Fibroblast of skin of right biceps (primary cell): Measurements from ENCODE around the gene PXMP2.
A peak's percentile ranks its signal among the peaks of the same experiment; 100 is the strongest.
"Not testable (repeated sequence)": the region's sequence is repeated elsewhere in the genome, so short reads cannot be mapped to it uniquely, and the experiment has no call there.

Experiments used
- DNase-seq: peaks from one replicate; pipeline ENCODE4 v3.0.0-alpha.2; 2013

Gene PXMP2

GRCh38 chr12:132724506-132725241 is 37.3 kb downstream of the PXMP2 start:
- peak; percentile 26 for DNase-seq

GRCh38 chr12:132726386-132726785 is 39.0 kb downstream of the PXMP2 start:
- DNase-seq, result no peak

GRCh38 chr12:132727091-132727794 is 39.9 kb downstream of the PXMP2 start:
- no peak for DNase-seq

- no peak for DNase-seq
Observed at GRCh38 chr12:132728502-132728901, 41.1 kb downstream of the PXMP2 start.

- peak; percentile 27 for DNase-seq
Observed at GRCh38 chr12:132729541-132730320, 42.3 kb downstream of the PXMP2 start.

- no peak for DNase-seq
Observed at GRCh38 chr12:132730353-132730752, 43.0 kb downstream of the PXMP2 start.

DNA sequence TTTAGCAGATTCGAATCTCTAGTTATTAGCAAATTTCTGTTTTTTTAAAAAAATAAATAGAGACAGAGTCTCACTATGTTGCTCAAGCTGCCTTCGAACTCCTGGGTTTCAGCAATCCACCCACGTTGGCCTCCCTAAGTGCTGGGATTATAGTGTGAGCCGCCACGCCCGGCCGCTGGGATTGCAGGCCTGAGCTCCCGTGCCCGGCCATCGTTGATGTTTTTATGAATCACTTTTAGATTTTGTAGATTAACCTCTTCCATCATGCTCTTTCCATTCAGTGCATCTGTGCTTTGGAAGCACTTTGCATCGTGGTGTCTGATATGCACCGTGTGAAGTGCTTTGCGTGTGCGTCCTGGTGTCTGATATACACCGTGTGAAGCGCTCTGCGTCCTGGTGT is 44.2 kb downstream of the PXMP2 start:
- no peak for DNase-seq

GRCh38 chr12:132734206-132734605 is 46.8 kb downstream of the PXMP2 start:
- peak; percentile 63 for DNase-seq

DNA sequence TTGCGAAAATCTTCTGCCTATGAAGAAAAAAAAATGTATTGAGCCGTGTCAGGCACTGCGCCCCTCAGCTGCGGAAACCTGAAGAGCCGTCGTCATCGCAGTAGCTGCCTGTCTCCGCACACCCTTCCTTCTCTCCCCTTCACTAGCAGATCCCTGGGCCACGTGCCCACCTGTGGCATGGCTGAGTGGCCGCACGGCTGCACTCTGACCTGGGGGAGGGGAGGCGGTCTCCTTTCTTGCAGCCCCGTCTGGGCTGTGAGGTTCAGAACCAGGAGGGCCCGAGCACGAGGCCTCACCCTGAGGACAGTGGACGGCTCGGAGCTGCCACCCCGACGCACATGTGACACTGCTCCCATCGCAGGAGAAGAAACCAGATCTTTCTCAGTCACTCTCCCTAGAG is 48.1 kb downstream of the PXMP2 start:
- no peak for DNase-seq

GRCh38 chr12:132736378-132736777 is 49.0 kb downstream of the PXMP2 start:
- DNase-seq, result no peak

DNA sequence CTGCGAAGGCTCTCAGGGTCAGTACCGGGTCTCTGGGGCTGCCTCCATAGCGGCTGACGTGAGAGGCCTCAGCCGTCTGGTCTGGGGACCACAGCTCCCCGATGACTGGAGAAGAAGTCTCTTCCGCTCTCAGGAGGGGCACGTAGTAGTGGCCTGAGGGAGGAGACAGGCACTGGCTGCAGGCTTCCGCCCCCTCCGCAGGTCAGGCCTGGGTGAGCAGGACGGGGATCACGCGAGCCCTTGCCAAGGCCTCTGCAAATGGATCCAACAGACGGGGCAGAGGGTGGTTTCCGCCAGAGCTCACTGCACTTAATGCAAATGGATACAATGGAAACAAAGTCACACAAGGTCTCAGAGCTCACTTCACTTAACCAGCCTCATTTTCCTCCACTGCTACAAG is 49.5 kb downstream of the PXMP2 start:
- no peak for DNase-seq

DNA sequence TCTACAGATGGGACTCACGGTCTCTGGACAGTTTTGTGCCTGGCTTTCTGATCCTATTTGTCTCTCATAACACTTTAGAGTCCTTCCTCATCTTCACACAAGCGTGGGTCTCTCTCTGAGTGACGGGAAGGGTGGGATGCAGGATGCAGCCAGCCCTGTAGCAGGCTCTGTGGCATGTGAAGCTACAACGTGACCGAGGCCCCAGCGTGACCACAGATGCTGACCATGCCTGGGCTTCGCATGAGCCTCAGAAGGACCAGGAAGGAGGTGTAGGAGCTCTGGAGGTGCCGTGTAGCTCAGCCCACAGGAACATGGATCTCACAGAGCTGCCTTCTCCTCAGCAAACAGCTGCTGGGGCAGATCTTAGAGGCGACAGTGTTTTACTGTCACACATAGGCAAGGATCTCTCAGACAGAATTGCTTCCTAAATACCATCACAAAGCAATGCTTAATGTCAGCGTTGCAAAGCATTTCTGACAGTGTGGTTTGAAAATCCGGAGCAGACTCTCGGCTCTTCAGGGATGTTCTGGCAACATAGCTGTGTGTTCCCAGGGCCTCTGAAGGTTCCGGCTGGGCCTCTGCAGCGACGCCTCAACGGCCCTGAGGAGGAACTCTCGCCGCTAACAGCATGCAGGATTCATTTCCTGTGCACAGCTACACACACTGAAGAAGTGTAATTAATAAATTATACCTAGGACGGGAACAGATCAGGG is 52.4 kb downstream of the PXMP2 start:
- no peak for DNase-seq

DNA sequence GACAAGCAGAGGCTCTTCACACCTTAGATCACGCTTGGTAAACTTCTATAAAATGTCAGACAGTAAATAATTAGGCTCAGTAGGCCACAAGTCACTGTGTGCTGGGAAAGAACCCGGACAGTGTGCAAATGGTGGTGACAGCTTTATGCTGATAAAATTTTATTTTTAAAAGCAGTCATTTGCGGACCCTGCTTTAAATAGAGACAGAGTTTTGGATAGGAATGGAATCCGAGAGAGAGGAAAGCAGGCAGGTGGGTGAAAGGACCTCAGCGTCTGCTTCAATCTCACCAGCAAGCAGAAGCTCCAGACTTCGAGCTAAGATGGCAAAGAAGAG is 52.9 kb downstream of the PXMP2 start:
- DNase-seq, result no peak

- no peak for DNase-seq
Observed at GRCh38 chr12:132740652-132741051, 53.3 kb downstream of the PXMP2 start.

DNA sequence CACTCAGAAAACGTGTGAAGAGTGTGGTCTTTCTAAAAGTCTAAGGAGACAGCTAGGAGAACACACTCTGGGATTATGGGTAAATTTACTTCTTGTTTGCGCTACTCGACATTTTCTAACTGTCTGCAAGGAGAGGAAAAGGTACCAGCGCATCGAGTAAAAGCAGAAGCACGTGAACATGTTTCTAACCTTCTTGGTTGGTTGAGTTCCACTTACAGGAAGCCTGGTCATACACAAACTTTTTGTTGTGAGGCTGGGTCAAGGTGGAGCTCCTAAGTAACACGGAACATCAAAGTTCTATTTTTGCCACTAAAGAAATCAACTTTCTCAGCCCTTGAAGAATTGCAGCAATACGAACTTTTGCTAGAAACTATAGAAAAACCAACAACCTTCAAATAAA is 54.2 kb downstream of the PXMP2 start:
- no peak for DNase-seq

DNA sequence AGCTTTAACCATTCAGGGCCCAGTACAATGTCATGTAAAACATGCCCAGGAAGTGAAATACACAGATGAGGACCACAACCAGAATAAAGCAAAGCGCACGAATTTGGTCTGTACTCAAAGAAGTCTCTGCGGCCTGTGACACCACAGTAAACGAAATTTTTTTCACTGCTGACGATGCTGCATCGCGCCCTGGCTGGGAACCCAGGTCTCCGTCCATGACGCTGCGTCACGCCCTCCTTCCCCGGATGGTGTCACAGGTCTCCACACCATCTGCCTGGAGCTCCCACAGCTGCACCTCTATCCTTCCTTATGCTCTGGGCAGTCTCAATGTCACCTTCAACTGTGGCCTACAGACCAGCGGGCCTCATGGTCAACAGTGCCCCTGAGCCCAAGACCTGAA is 56.4 kb downstream of the PXMP2 start:
- no peak for DNase-seq

GRCh38 chr12:132746613-132747012 is 59.2 kb downstream of the PXMP2 start:
- DNase-seq, result no peak

DNA sequence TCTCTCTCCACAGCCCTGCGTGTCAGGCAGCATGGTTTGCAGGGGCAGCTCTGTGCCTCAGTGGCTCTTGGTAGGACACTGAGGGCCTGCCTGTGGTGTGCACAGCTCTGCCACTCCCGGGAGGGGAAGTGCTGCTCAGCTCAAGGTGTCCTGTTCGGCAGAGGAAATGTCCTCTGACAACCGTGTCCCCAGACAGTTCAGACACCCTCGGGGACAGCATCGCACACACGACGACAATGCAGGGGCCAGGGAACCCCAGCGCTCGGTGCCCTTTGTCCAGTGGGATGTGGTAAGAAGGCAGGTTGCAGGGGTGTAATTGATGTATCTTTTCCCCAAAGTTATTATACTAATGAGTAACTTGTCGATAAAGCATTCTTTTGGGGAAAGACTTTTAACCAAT is 60.0 kb downstream of the PXMP2 start:
- no peak for DNase-seq

GRCh38 chr12:132747896-132748295 is 60.5 kb downstream of the PXMP2 start:
- no peak for DNase-seq

- no peak for DNase-seq
Observed at GRCh38 chr12:132748319-132748718, 60.9 kb downstream of the PXMP2 start.

DNA sequence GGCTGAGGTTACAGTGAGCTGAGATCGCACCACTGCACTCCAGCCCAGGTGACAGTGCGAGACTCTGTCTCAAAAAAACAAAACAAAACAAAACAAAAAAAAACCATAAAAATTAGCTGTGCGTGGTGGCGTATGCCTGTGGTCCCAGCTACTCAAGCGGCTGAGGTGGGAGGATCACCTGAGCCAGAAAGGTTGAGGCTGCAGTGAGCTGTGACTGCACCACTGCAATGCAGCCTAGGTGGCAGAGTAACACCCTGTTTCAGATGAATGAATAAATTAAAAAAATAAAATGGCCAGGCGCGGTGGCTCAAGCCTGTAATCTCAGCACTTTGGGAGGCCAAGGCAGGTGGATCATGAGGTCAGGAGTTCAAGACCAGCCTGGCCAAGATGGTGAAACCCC is 66.3 kb downstream of the PXMP2 start:
- not testable (repeated sequence) for DNase-seq

GRCh38 chr12:132754160-132754932 is 67.0 kb downstream of the PXMP2 start:
- DNase-seq, result no peak
